ENCODE results near the gene GNAS.

DNA sequence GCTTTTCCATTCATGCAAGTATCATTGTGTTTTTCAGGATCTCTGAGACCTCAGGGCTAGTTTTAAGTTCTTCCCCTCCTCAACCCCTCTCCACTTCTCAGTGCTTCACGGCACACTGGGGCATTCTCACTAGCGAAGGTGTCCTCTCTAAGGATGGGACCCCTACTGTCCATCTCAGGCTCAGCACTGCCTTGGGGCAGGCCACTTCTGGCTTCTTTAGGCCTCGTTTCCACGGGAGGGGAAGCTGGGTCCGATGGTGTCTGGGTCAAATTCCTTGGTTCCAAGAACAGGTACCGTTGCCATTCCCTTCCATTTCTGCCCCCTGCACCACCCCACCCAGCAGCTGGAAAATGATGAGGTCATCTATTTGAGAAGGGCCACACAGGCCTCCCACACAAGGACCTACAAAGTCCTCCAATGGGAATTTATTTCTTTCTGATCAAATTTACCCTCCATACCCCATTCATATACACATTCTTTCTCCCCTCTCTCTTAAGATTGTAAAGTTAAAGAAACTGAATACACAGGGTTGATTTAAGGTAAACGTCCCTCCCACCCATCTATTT, 17.2 kb downstream of the GNAS start:
- TF ChIP-seq, protein P1, sequence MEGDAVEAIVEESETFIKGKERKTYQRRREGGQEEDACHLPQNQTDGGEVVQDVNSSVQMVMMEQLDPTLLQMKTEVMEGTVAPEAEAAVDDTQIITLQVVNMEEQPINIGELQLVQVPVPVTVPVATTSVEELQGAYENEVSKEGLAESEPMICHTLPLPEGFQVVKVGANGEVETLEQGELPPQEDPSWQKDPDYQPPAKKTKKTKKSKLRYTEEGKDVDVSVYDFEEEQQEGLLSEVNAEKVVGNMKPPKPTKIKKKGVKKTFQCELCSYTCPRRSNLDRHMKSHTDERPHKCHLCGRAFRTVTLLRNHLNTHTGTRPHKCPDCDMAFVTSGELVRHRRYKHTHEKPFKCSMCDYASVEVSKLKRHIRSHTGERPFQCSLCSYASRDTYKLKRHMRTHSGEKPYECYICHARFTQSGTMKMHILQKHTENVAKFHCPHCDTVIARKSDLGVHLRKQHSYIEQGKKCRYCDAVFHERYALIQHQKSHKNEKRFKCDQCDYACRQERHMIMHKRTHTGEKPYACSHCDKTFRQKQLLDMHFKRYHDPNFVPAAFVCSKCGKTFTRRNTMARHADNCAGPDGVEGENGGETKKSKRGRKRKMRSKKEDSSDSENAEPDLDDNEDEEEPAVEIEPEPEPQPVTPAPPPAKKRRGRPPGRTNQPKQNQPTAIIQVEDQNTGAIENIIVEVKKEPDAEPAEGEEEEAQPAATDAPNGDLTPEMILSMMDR (IDR thresholded peaks at IDR 0.05), result no peak
- no peak for TF ChIP-seq POLR2A (IDR thresholded peaks at IDR 0.05)
